Measurements from ENCODE around the gene DAGLA.

DAGLA gene

DNA sequence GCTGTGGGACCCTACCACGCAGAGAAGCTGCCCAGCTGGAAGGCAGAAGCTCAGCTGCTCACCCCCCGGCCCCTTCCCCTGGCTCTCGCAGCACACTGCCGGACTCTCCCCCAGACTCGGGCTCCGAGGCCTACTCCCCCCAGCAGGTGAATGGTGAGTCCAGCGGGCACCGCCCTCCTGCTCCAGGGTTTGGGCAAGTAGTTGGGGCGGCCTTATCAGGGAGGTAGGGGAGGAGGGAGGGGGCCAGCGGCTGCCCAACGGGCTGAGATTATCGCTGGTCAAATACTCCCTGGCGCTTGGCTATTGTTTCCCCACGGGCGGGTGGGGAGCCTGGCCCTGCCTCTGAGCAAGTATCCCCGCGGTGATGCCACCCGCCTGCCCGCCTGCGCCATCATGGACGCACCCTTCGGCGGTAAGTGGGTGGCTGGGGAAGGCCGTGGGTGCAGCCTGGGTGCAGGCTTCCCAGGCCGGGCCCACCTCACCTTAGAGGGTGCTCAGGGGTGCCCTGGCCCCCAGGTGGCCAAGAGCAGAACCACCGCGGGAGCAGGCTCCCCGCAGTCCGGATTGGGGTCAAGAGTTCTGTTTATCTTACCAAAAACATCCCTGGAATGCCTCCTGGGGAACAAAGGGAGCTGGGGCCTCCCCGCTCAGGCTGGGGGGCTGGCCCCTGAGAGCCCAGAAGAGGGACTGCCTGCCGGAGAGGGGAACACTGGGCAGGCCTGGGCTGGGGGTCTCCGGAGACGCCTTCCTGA lies 89.2 kb downstream of the DAGLA start:
- no peak for DNase-seq

DNA sequence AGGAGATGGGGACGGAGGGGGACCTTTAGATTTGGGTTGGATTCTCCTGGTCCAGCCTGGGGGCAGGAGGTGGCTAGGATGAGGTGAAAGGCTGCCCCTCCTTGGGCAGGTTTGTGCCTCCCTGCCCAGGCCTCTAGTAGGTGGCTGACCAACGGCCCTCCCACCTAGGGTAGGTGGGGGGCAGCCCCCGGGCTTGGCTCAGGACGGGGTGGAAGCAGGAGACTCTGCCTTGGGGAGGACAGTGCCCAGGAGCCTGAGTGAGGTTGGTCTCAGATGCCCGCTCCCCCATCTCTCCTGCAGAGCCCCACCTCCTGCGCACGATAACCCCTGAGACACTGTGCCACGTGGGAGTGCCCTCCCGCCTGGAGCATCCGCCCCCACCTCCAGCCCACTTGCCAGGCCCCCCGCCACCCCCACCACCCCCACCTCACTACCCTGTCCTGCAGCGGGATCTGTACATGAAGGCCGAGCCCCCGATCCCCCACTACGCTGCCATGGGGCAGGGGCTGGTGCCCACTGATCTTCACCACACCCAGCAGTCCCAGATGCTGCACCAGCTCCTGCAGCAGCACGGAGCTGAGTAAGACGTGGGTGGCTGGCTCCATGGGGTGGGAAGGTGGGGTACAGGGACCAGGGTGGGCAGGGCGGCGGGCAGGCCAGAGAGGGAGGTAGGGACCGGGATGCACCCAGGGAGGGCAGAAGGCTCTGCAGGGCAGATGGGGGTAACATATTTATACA lies 89.9 kb downstream of the DAGLA start:
- no peak for DNase-seq

GRCh38 chr11:61771195-61771894 lies 91.2 kb downstream of the DAGLA start:
- DNase-seq = no peak

GRCh38 chr11:61771985-61772455 lies 91.8 kb downstream of the DAGLA start:
- DNase-seq = no peak

GRCh38 chr11:61773356-61773755 lies 93.2 kb downstream of the DAGLA start:
- DNase-seq = no peak

- DNase-seq = no peak
Measured at GRCh38 chr11:61773809-61774208, 93.6 kb downstream of the DAGLA start.

GRCh38 chr11:61774411-61774810 lies 94.2 kb downstream of the DAGLA start:
- no peak for DNase-seq

GRCh38 chr11:61775106-61775505 lies 94.9 kb downstream of the DAGLA start:
- DNase-seq = no peak

DNA sequence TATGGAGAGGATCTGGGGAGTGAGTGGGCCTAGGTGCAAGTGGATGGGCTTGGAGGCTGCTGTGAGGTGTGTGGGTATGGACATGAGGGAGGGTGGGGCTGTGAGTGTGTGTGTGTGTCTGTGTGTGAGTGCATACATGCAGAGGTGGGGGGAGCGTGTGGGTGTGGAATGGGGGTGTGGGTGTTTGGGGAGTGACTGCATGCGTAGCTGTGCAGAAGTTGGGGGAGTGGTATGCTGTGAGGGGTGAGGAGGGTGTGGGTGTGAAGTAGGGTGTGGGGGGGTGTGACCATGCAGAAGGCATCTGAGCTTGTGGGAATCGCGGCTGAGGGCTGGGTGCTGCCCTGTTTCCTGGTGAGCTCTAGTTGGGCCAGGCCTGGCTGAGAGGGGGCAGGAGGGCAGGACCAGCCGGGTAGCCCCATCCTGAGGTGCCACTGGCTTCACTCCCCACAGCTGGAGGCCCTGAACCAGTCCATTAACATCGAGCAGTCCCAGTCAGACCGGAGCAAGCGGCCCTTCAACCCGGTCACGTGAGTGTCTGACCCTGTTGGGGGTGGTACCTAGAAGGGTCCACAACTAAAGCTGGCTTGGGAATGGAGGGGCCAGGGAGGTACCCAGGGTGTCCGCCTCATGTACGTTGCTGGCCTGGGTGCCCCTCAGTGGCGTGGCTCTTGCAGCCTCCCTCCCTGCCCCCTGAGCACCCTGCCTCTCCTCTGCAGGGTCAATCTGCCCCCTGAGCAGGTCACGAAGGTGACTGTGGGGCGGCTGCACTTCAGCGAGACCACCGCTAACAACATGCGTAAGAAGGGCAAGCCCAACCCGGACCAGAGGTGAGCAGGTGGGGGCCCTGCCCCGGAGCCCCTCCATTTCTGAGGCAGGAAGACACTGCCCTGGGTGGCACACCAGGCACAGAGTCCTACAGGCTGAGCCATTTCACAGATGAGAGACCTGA lies 95.7 kb downstream of the DAGLA start:
- DNase-seq = peak; percentile 32

GRCh38 chr11:61776561-61777075 lies 96.4 kb downstream of the DAGLA start:
- DNase-seq = peak; percentile 53

GRCh38 chr11:61777234-61778090 lies 97.3 kb downstream of the DAGLA start:
- DNase-seq = peak; percentile 79

GRCh38 chr11:61778357-61778886 lies 98.2 kb downstream of the DAGLA start:
- no peak for DNase-seq

GRCh38 chr11:61778920-61779650 lies 98.9 kb downstream of the DAGLA start:
- DNase-seq = no peak

DNA sequence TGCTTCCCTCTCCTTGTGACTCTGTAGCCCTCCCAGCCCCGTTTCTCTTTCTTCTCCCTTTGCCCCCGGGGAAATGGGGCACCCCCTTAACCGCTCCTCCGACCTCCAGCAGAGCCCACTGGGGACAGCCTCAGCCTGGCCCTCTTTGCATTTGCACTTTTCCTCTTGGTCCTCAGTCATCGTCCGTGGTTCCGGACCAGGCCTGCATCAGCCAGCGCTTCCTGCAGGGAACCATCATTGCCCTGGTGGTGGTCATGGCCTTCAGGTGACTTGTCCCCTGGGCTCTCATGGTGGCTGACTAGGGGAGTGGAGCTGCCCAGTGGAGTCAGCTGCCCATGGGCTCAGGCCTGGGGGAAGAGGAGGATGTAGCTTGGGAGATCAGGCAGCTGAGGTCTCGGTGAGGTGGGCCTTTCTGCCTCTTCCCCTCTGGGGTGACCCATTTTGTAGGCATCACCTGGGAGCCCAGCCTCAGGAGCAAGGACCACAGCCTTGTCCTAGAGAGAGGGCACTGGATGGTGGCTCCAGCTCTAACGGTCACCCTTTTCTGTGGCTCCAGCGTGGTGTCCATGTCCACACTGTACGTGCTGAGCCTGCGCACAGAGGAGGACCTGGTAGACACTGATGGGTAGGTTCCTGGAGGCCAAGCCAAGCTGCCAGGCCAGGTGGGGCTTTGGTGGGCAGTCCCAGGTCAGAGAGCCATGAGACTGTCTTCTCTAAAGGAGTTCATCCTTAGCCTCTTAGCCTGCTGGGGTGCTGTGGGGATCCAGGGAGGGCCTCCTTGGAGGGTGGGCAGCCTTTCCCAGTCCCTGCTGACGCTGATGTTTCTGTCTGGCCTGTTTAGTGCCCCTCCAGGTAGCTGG lies 99.7 kb downstream of the DAGLA start:
- DNase-seq = no peak

DNA sequence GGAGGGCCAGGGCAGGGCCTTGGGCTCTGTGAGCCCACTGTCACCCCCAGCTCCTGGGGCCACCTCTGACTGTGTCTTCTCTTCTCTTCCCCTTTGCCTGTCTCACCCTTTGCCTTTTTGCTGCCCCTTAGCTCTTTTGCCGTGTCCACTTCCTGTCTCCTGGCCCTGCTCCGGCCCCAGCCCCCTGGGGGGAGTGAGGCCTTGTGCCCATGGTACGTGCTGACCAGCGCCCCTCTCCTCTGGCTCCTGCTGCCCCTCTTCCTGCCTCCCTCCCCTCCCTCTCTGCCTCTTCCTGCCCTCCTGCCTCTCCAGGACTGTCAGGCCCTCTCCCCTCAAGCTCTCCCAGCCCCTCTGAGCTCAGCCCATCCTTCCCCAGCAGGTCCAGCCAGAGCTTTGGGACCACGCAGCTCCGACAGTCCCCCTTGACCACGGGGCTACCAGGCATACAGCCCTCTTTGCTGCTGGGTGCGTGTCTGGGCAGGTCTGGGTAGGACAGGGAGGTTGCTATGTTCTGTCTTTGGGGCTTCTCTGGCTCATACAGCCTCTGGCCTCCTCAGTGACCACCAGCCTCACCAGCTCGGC lies 100.5 kb downstream of the DAGLA start:
- DNase-seq = no peak

DNA sequence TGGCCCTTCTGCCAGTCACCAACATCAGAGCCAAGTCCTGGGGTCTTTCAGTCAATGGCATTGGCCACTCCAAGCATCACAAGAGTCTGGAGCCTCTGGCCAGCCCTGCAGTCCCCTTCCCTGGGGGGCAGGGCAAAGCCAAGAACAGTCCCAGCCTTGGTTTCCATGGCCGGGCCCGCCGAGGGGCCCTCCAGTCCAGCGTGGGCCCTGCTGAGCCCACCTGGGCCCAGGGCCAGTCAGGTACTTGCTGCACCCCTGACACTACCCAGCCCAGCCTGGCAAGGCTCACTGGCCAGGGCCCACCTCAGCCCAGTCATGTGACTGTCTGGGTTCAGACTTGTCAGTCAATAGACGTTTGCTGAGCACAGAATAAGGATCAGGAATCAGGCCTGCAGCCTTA lies 101.4 kb downstream of the DAGLA start:
- no peak for DNase-seq

- DNase-seq = no peak
Measured at GRCh38 chr11:61782299-61782698, 102.1 kb downstream of the DAGLA start.

- DNase-seq = no peak
Measured at GRCh38 chr11:61782841-61783240, 102.7 kb downstream of the DAGLA start.

All from CD4-positive, alpha-beta T cell treated with Interleukin-21 for 1 hour (primary cell).